Effector memory CD4-positive, alpha-beta T cell (primary cell): ENCODE results near the gene PPP2R3B.

ENCODE experiments used
- DNase-seq, 3 donors: peaks; one replicate each; pipeline ENCODE4 v3.0.0-alpha.2; 2020
- H3K27ac ChIP-seq: 2 replicates; pipeline ENCODE4 v1.7.0; 2013; ENCODE audit warnings: mild to moderate bottlenecking, low read length, moderate library complexity; ENCODE audit not compliant: insufficient read depth, poor library complexity, severe bottlenecking
- H3K27me3 ChIP-seq: replicated peaks from 2 replicates; pipeline ENCODE4 v1.7.0; 2013; ENCODE audit warnings: mild to moderate bottlenecking, low read length; ENCODE audit not compliant: insufficient read depth, control insufficient read depth, poor library complexity, severe bottlenecking
- H3K36me3 ChIP-seq: 2 replicates; pipeline ENCODE4 v1.7.0; 2013; ENCODE audit warnings: mild to moderate bottlenecking, low read length, moderate library complexity; ENCODE audit not compliant: control insufficient read depth, insufficient read depth
- H3K4me1 ChIP-seq: 2 replicates; pipeline ENCODE4 v1.7.0; 2013; ENCODE audit warnings: low read length, mild to moderate bottlenecking; ENCODE audit not compliant: control insufficient read depth, insufficient read depth, poor library complexity, severe bottlenecking
- H3K4me3 ChIP-seq: 2 replicates; pipeline ENCODE4 v1.7.0; 2013; ENCODE audit warnings: low read length, low read depth, mild to moderate bottlenecking; ENCODE audit not compliant: insufficient read depth, poor library complexity, severe bottlenecking
- H3K9me3 ChIP-seq: 2 replicates; pipeline ENCODE4 v1.7.0; 2013; ENCODE audit warnings: mild to moderate bottlenecking, low read length, moderate library complexity; ENCODE audit not compliant: control insufficient read depth

The PPP2R3B gene

GRCh38 chrX:285076-285677, 101.5 kb downstream of the PPP2R3B start:
- Histone ChIP-seq H3K27ac (no peak overlapping the region), H3K27me3 (no peaks in the 10 kb centered on the region), H3K4me1 (no peaks in the 10 kb centered on the region), H3K9me3 (no peaks in the 10 kb centered on the region), H3K4me3 (no peak overlapping the region), H3K36me3 (peaks cover 11% of the 10 kb centered on the region)
- DNase-seq: no peak
